SH-SY5Y (cell line): Measurements from ENCODE around the gene TOLLIP.

Experiments used
- GATA2 ChIP-seq: IDR thresholded peaks from 2 replicates; pipeline ENCODE4 v1.6.1; 2011; ENCODE audit warnings: mild to moderate bottlenecking, low read depth, low read length
- GATA3 ChIP-seq: IDR thresholded peaks from 2 replicates; pipeline ENCODE4 v1.6.1; 2011; ENCODE audit warnings: low read depth, mild to moderate bottlenecking, low read length, moderate library complexity

GRCh38 chr11:1293619-1294015 is 15.8 kb downstream of the TOLLIP start:
- TF ChIP-seq GATA2: no peak
- TF ChIP-seq GATA3: no peak
